ENCODE measurements around the gene DLG3.
A peak's percentile ranks its signal among the peaks of the same experiment; 100 is the strongest.

The DLG3 gene

GRCh38 chrX:70426286-70427278 lies 18.1 kb upstream of the DLG3 start:
- Histone ChIP-seq H3K36me3 (ENCODE audit: control insufficient read depth, insufficient read depth, low read length) (no peaks in the 10 kb centered on the region), H3K4me3 (replicated peaks; ENCODE audit: low read depth, low read length) (no peak overlapping the region), H3K27me3 (replicated peaks; ENCODE audit: control insufficient read depth, insufficient read depth, low read length) (no peaks in the 10 kb centered on the region)
- TF ChIP-seq, protein P1, sequence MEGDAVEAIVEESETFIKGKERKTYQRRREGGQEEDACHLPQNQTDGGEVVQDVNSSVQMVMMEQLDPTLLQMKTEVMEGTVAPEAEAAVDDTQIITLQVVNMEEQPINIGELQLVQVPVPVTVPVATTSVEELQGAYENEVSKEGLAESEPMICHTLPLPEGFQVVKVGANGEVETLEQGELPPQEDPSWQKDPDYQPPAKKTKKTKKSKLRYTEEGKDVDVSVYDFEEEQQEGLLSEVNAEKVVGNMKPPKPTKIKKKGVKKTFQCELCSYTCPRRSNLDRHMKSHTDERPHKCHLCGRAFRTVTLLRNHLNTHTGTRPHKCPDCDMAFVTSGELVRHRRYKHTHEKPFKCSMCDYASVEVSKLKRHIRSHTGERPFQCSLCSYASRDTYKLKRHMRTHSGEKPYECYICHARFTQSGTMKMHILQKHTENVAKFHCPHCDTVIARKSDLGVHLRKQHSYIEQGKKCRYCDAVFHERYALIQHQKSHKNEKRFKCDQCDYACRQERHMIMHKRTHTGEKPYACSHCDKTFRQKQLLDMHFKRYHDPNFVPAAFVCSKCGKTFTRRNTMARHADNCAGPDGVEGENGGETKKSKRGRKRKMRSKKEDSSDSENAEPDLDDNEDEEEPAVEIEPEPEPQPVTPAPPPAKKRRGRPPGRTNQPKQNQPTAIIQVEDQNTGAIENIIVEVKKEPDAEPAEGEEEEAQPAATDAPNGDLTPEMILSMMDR (IDR thresholded peaks at IDR 0.05; ENCODE audit: insufficient read depth, low read length, poor library complexity, severe bottlenecking), result no peak
- no peak for DNase-seq (ENCODE audit: extremely low read depth, insufficient read length)

DNA sequence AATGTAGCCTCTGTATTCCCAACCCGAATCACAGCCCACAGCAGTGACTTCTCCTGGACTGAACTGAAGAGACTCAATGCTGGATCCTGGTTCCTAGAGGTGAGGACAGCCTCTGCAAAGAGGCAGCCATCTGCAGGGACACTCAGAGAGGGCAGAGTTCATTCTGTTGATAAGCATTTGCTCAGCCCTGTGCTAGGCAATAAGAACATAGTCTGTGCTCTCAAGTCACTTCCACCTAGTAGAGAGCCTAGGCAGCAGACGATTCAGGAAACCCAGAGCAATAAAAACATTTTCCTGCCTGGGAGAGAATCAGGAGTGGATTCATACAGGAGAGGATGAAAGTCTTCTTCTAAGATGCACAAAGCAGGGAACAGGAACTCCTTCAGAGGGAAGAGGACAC lies 17.3 kb upstream of the DLG3 start:
- Histone ChIP-seq H3K36me3 (ENCODE audit: control insufficient read depth, insufficient read depth, low read length) (no peaks in the 10 kb centered on the region), H3K4me3 (replicated peaks; ENCODE audit: low read depth, low read length) (no peak overlapping the region), H3K27me3 (replicated peaks; ENCODE audit: control insufficient read depth, insufficient read depth, low read length) (no peaks in the 10 kb centered on the region)
- no peak for DNase-seq (ENCODE audit: extremely low read depth, insufficient read length)
- TF ChIP-seq, protein P1 (IDR thresholded peaks at IDR 0.05; ENCODE audit: insufficient read depth, low read length, poor library complexity, severe bottlenecking), result no peak

- H3K27me3 ChIP-seq (replicated peaks; ENCODE audit: control insufficient read depth, insufficient read depth, low read length), result no peaks in the 10 kb centered on the region
- TF ChIP-seq, protein P1 (IDR thresholded peaks at IDR 0.05; ENCODE audit: insufficient read depth, low read length, poor library complexity, severe bottlenecking), result no peak
- no peak overlapping the region for H3K4me3 ChIP-seq (replicated peaks; ENCODE audit: low read depth, low read length)
- H3K36me3 ChIP-seq (ENCODE audit: control insufficient read depth, insufficient read depth, low read length), result no peaks in the 10 kb centered on the region
- DNase-seq (ENCODE audit: extremely low read depth, insufficient read length), result no peak
These were observed 14.9 kb upstream of the DLG3 start for GRCh38 chrX:70429759-70430158.

GRCh38 chrX:70432936-70433847 lies 11.4 kb upstream of the DLG3 start:
- H3K4me3 ChIP-seq (replicated peaks; ENCODE audit: low read depth, low read length), result peak overlapping the region; percentile 38
- H3K36me3 ChIP-seq (ENCODE audit: control insufficient read depth, insufficient read depth, low read length), result no peaks in the 10 kb centered on the region
- TF ChIP-seq, protein P1 (IDR thresholded peaks at IDR 0.05; ENCODE audit: insufficient read depth, low read length, poor library complexity, severe bottlenecking), result no peak
- H3K27me3 ChIP-seq (replicated peaks; ENCODE audit: control insufficient read depth, insufficient read depth, low read length), result no peaks in the 10 kb centered on the region
- DNase-seq (ENCODE audit: extremely low read depth, insufficient read length), result no peak

DNA sequence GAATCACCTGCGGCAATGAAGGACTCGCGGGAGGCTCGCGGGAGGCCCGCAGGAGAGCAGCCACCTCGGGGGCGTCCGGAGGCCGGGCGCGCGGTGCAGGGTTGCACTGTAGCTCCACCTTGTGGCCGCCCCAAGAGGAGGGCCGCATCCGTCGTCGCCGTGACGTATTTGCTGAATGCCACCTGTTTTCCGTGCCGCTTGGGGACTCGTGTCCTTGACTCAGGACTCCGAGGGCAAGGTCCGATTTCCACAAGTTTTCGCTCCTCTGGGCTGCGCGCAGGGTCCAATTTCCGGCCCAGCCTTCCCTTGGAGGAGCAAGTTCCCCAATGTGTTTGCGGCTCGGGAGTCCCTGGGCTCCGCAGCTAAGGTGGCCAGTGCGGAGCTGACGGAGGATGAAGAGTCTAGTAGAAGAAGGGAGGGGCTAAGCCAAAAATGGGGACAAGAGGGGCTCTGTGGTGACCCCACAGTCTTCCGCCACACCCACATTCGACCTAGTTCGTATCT lies 10.7 kb upstream of the DLG3 start:
- Histone ChIP-seq H3K36me3 (ENCODE audit: control insufficient read depth, insufficient read depth, low read length) (no peaks in the 10 kb centered on the region), H3K4me3 (replicated peaks; ENCODE audit: low read depth, low read length) (peak overlapping the region; percentile 64), H3K27me3 (replicated peaks; ENCODE audit: control insufficient read depth, insufficient read depth, low read length) (no peaks in the 10 kb centered on the region)
- peak; percentile 80 for DNase-seq (ENCODE audit: extremely low read depth, insufficient read length)
- TF ChIP-seq, protein P1 (IDR thresholded peaks at IDR 0.05; ENCODE audit: insufficient read depth, low read length, poor library complexity, severe bottlenecking), result peak; percentile 77

Measured in GM06990 (cell line).